Endothelial cell of umbilical vein (primary cell): ENCODE data around the gene TLX3. TPM values are rescaled to one million over a fixed set of nuclear protein-coding genes. Genes with fewer than 3 reads are reported as not detected.

Source experiments
- BruUV-seq: library from RNA; stranded (reverse); fragments of 400-500 nt; replicated peaks from 2 replicates; lab custom pipeline; 2021; lab: Mats Ljungman, UMichigan
- CTCF ChIA-PET: fragments of 300-600, 350-600 bp; sonication (Branson Sonifier 250); formaldehyde crosslinking; loops from one replicate; lab custom pipeline; 2021; ENCODE audit warnings: antibody characterized with exemption, inconsistent platforms; lab: Charles Lee
- POLR2A ChIA-PET: fragments of 300-600, 350-600 bp; sonication (Branson Sonifier 250); formaldehyde crosslinking; loops from one replicate; lab custom pipeline; 2021; ENCODE audit warnings: antibody characterized with exemption, inconsistent platforms; lab: Charles Lee
- DNase-seq: peaks from one replicate; pipeline ENCODE4 v3.0.0-alpha.2; 2011; ENCODE audit warnings: low read depth, low spot score
- FAIRE-seq: peaks from 2 replicates; lab custom pipeline; 2011; peaks lifted over from hg19 to GRCh38; lab: Jason Lieb, UNC
- H2AFZ ChIP-seq: 2 replicates; pipeline ENCODE4 v1.6.0; 2012; ENCODE audit warnings: low read depth, low read length, control low read depth, inconsistent platforms
- H3K27ac ChIP-seq: 2 replicates; pipeline ENCODE4 v1.5.1; 2011; ENCODE audit warnings: low read depth, mild to moderate bottlenecking, control low read depth, low read length, moderate library complexity; ENCODE audit not compliant: insufficient read depth
- H3K27me3 ChIP-seq, 2 experiments: 2 replicates each; pipeline versions ENCODE4 v1.6.0 to v1.6.1; 2011; ENCODE audit warnings: low read length in 2 of 2, mixed read lengths in 1 of 2; ENCODE audit not compliant: control insufficient read depth in 2 of 2, insufficient read depth in 2 of 2
- H3K36me3 ChIP-seq, 2 experiments: 2 replicates in 1 of 2; 3 replicates in 1 of 2; pipeline ENCODE4 v1.5.1; 2011; ENCODE audit warnings: low read length in 2 of 2, mild to moderate bottlenecking in 1 of 2, moderate library complexity in 1 of 2; ENCODE audit not compliant: control insufficient read depth in 2 of 2, insufficient read depth in 2 of 2; ENCODE audit errors: extremely low read depth in 1 of 2
- H3K4me1 ChIP-seq: 3 replicates; pipeline ENCODE4 v1.5.1; 2011; ENCODE audit warnings: mild to moderate bottlenecking, low read length; ENCODE audit not compliant: control insufficient read depth, insufficient read depth; ENCODE audit errors: extremely low read depth
- H3K4me2 ChIP-seq: 2 replicates; pipeline ENCODE4 v1.6.1; 2011; ENCODE audit warnings: low read length, control low read depth, mixed read lengths; ENCODE audit not compliant: insufficient read depth
- H3K4me3 ChIP-seq, 3 experiments: fragments of 200-600 bp in 1 of 3; sonication (generic), shearing (Covaris generic) in 1 of 3; replicated peaks in 1 of 3; 2 replicates each; pipeline ENCODE4 v1.5.1; 2011 to 2016; ENCODE audit warnings: control low read depth in 3 of 3, low read length in 3 of 3, mild to moderate bottlenecking in 2 of 3, inconsistent platforms in 1 of 3, low read depth in 1 of 3, moderate library complexity in 1 of 3; ENCODE audit not compliant: insufficient read depth in 1 of 3
- H3K79me2 ChIP-seq: 2 replicates; pipeline ENCODE4 v1.6.0; 2012; ENCODE audit warnings: low read length, inconsistent platforms; ENCODE audit not compliant: control insufficient read depth, insufficient read depth
- H3K9ac ChIP-seq: replicated peaks from 2 replicates; pipeline ENCODE3; 2011; ENCODE audit warnings: low read length, control low read depth; ENCODE audit not compliant: insufficient read depth; ENCODE audit errors: extremely low read depth
- H3K9me1 ChIP-seq: replicated peaks from 3 replicates; pipeline ENCODE4 v1.6.0; 2011; ENCODE audit warnings: mild to moderate bottlenecking, low read length; ENCODE audit not compliant: control insufficient read depth, insufficient read depth; ENCODE audit errors: extremely low read depth
- H3K9me3 ChIP-seq: replicated peaks from 2 replicates; pipeline ENCODE4 v1.5.1; 2012; ENCODE audit warnings: low read length, inconsistent platforms; ENCODE audit not compliant: control insufficient read depth, insufficient read depth
- H4K20me1 ChIP-seq: replicated peaks from 2 replicates; pipeline ENCODE3; 2011; ENCODE audit warnings: mild to moderate bottlenecking, low read length; ENCODE audit not compliant: control insufficient read depth, insufficient read depth; ENCODE audit errors: extremely low read depth
- CTCF ChIP-seq, 2 donors: IDR thresholded peaks; 1 replicate in 1 of 2; 2 replicates in 1 of 2; pipeline ENCODE4 v1.5.1; 2011; ENCODE audit warnings: low read length in 2 of 2, mild to moderate bottlenecking in 2 of 2, moderate library complexity in 2 of 2, control low read depth in 1 of 2, inconsistent platforms in 1 of 2, low read depth in 1 of 2; ENCODE audit not compliant: insufficient read depth in 1 of 2; ENCODE audit errors: extremely low read depth in 1 of 2
- EZH2 ChIP-seq: IDR thresholded peaks from 2 replicates; pipeline ENCODE4 v1.6.1; 2012; ENCODE audit warnings: borderline replicate concordance, low read depth, mild to moderate bottlenecking, moderate library complexity, low read length, inconsistent platforms; ENCODE audit not compliant: severe bottlenecking
- FOS ChIP-seq: IDR thresholded peaks from 2 replicates; pipeline ENCODE4 v1.6.1; 2011; ENCODE audit warnings: mild to moderate bottlenecking, low read length, moderate library complexity, borderline replicate concordance; ENCODE audit not compliant: insufficient read depth
- GATA2 ChIP-seq: IDR thresholded peaks from 2 replicates; pipeline ENCODE4 v1.7.0; 2011; ENCODE audit warnings: low read depth, mild to moderate bottlenecking, moderate library complexity, mixed read lengths, low read length; ENCODE audit not compliant: insufficient read length, insufficient read depth
- JUN ChIP-seq: IDR thresholded peaks from 2 replicates; pipeline ENCODE4 v1.6.1; 2011; ENCODE audit warnings: borderline replicate concordance, low read depth; ENCODE audit not compliant: insufficient read length, insufficient read depth
- MAX ChIP-seq: IDR thresholded peaks from 2 replicates; pipeline ENCODE4 v1.6.1; 2011; ENCODE audit not compliant: insufficient read depth, insufficient read length
- POLR2A ChIP-seq: IDR thresholded peaks from 2 replicates; pipeline ENCODE4 v1.6.1; 2012; ENCODE audit warnings: low read depth, mild to moderate bottlenecking, control low read depth, low read length
- POLR2AphosphoS5 ChIP-seq: IDR thresholded peaks from 2 replicates; pipeline ENCODE4 v1.6.1; 2012; ENCODE audit warnings: low read depth, mild to moderate bottlenecking, control low read depth, low read length, moderate library complexity; ENCODE audit not compliant: insufficient read depth
- dilution Hi-C: fragments of 300-500 bp; cut with MboI; formaldehyde crosslinking; loops from one replicate; pipeline ENCODE4 v1.15.0; 2019; ENCODE audit warnings: low sequenced_read_pairs; ENCODE audit not compliant: extremely low pct_ligation_motif_present
- intact Hi-C: fragments of 100-400 bp; cut with micrococcal nuclease; formaldehyde crosslinking; loops from one replicate; pipeline ENCODE4 v1.10.0; 2022
- polyA plus RNA-seq, 4 experiments: library from polyadenylated mRNA; depleted of rRNA in 3 of 4; stranded (reverse) in 3 of 4; unstranded in 1 of 4; fragments of >200 nt; gene quantifications; 2 replicates each; pipeline versions ENCODE4 v1.2.1 to v1.2.3, GENCODE V29; 2011 to 2012; ENCODE audit warnings: missing spikeins in 1 of 4
- total RNA-seq: library from RNA; stranded (reverse); gene quantifications from 2 replicates; pipeline ENCODE4 v1.2.3, GENCODE V29; 2021

TLX3 gene
- total and polyA plus RNA-seq, 2 donors (not counting 3 experiments of a cell fraction or from before 2014, with no cell fraction given), result not detected

DNA sequence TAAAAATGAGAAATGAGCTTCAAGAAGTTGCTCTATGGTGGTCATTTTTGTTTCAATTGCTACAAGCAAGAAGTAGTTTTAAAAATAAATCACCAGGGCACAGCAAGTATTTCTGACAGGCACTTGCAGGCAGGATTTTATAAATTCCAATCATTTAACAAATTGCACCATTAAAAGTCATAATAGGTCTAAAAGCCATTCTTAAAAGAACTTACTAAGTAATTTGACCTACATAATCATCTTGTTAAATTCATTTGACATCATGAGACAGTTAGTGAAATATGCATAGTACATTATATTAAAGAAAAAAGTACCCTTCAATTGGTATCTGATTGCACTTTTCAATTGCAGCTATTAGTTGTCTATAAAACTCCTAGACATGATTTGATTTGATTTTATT is 31.0 kb downstream of the TLX3 start:
- dilution Hi-C loops (no loop called here), intact Hi-C loops (no loop called here)
- no peak overlapping the region for H3K9ac ChIP-seq
- no peak overlapping the region for H3K27ac ChIP-seq
- peaks cover 8 to 11% of the 10 kb centered on the region in 2 experiments for H3K27me3 ChIP-seq
- ChIA-PET CTCF (interaction anchor here (0.6 to 12.0 kb wide), 8 partner anchors 13 to 595 kb away, joined by 3 to 301 read pairs (median 5); no protein-coding TSS in a partner anchor), POLR2A (no interaction called here)
- no peak overlapping the region for H3K4me2 ChIP-seq
- BruUV-seq, result no TSS peak
- H3K9me1 ChIP-seq, result no peaks in the 10 kb centered on the region
- DNase-seq (no peak), FAIRE-seq (no peak)
- no peak overlapping the region for H2AFZ ChIP-seq
- TF ChIP-seq MAX (no peak), POLR2AphosphoS5 (no peak), GATA2 (no peak), EZH2 (no peak), POLR2A (no peak)
- H3K4me3 ChIP-seq, result no peak overlapping the region
- no peaks in the 10 kb centered on the region for H3K9me3 ChIP-seq
- no peaks in the 10 kb centered on the region for H3K79me2 ChIP-seq
- H3K4me1 ChIP-seq, result peaks cover 7% of the 10 kb centered on the region
- no peaks in the 10 kb centered on the region for H4K20me1 ChIP-seq
- H3K36me3 ChIP-seq, result no peaks in the 10 kb centered on the region

- POLR2A ChIA-PET, result no interaction called here
- no peaks in the 10 kb centered on the region for H3K9me1 ChIP-seq
- intact Hi-C loops (no loop called here), dilution Hi-C loops (no loop called here)
- H3K79me2 ChIP-seq, result no peaks in the 10 kb centered on the region
- H3K4me1 ChIP-seq, result peaks cover 7% of the 10 kb centered on the region
- no peak for TF ChIP-seq JUN
- no peak for TF ChIP-seq FOS
- no peak for TF ChIP-seq CTCF (IDR thresholded peaks at IDR 0.05; ENCODE audit: extremely low read depth in 1 of 2, insufficient read depth in 1 of 2, low read depth in 1 of 2, low read length in 2 of 2)
- TF ChIP-seq EZH2, result no peak
- no peak for TF ChIP-seq POLR2A
- TF ChIP-seq MAX, result no peak
- H3K9me3 ChIP-seq, result no peaks in the 10 kb centered on the region
- no peaks in the 10 kb centered on the region for H3K36me3 ChIP-seq
- no peak for FAIRE-seq
- H3K4me2 ChIP-seq, result no peak overlapping the region
- H3K27me3 ChIP-seq, result peaks cover 6 to 9% of the 10 kb centered on the region in 2 experiments
- no peak for DNase-seq
- H3K4me3 ChIP-seq, result no peak overlapping the region
- H4K20me1 ChIP-seq, result no peaks in the 10 kb centered on the region
- CTCF ChIA-PET, result interaction anchor here (1.0 to 12.0 kb wide), 7 partner anchors 13 to 595 kb away, joined by 3 to 301 read pairs (median 6); no protein-coding TSS in a partner anchor
- H2AFZ ChIP-seq, result no peak overlapping the region
- H3K9ac ChIP-seq, result no peak overlapping the region
- BruUV-seq, result no TSS peak
- no peak overlapping the region for H3K27ac ChIP-seq
Observed at GRCh38 chr5:171340491-171340890, 31.4 kb downstream of the TLX3 start.
